H9 (cell line): ENCODE measurements around the gene ANXA10. TPM values are rescaled to one million over a fixed set of nuclear protein-coding genes. Genes with fewer than 3 reads are reported as not detected.

ENCODE experiments used
- DNase-seq: peaks from one replicate; pipeline ENCODE4 v3.0.0-alpha.2; 2017
- H2AFZ ChIP-seq: one replicate; pipeline ENCODE4 v1.6.1; 2013; ENCODE audit warnings: mild to moderate bottlenecking, low read length, control low read depth, moderate library complexity
- H2AK5ac ChIP-seq: 2 replicates; pipeline ENCODE4 v1.6.1; 2013; ENCODE audit warnings: low read length, control low read depth, mixed read lengths; ENCODE audit not compliant: insufficient read length
- H2BK120ac ChIP-seq: one replicate; pipeline ENCODE4 v1.6.1; 2013; ENCODE audit warnings: low read depth, mild to moderate bottlenecking, low read length, control low read depth, inconsistent platforms; ENCODE audit not compliant: poor library complexity, severe bottlenecking
- H2BK12ac ChIP-seq: 2 replicates; pipeline ENCODE4 v1.6.1; 2013; ENCODE audit warnings: low read length, control low read depth, mixed read lengths, low read depth; ENCODE audit not compliant: insufficient read length
- H2BK15ac ChIP-seq: 2 replicates; pipeline ENCODE4 v1.6.1; 2013; ENCODE audit warnings: low read depth, low read length, control low read depth
- H2BK20ac ChIP-seq: one replicate; pipeline ENCODE4 v1.6.1; 2013; ENCODE audit warnings: low read depth, mild to moderate bottlenecking, low read length, control low read depth, inconsistent platforms; ENCODE audit not compliant: poor library complexity, severe bottlenecking
- H2BK5ac ChIP-seq: 2 replicates; pipeline ENCODE4 v1.6.1; 2013; ENCODE audit warnings: low read length, control low read depth, mixed read lengths; ENCODE audit not compliant: insufficient read length
- H3K14ac ChIP-seq: 2 replicates; pipeline ENCODE4 v1.6.1; 2013; ENCODE audit warnings: low read length, control low read depth; ENCODE audit not compliant: insufficient read depth
- H3K18ac ChIP-seq: 2 replicates; pipeline ENCODE4 v1.6.1; 2013; ENCODE audit warnings: low read depth, mild to moderate bottlenecking, mixed read lengths, low read length, control low read depth; ENCODE audit not compliant: insufficient read length
- H3K23ac ChIP-seq: 2 replicates; pipeline ENCODE4 v1.6.1; 2013; ENCODE audit warnings: low read length, control low read depth, mixed read lengths, low read depth; ENCODE audit not compliant: insufficient read length
- H3K23me2 ChIP-seq: 2 replicates; pipeline ENCODE4 v1.6.1; 2013; ENCODE audit warnings: low read depth, mild to moderate bottlenecking, mixed read lengths, low read length, control low read depth; ENCODE audit not compliant: insufficient read length, poor library complexity, severe bottlenecking
- H3K27ac ChIP-seq: 2 replicates; pipeline ENCODE4 v1.5.1; 2013; ENCODE audit warnings: low read length, control low read depth, mixed read lengths, low read depth; ENCODE audit not compliant: insufficient read length
- H3K27me3 ChIP-seq: 2 replicates; pipeline ENCODE4 v1.6.1; 2013; ENCODE audit warnings: low read length, control low read depth, inconsistent platforms; ENCODE audit not compliant: insufficient read depth
- H3K4ac ChIP-seq: 2 replicates; pipeline ENCODE4 v1.6.1; 2013; ENCODE audit warnings: low read depth, mild to moderate bottlenecking, control low read depth, inconsistent platforms, low read length, moderate library complexity
- H3K4me1 ChIP-seq: 2 replicates; pipeline ENCODE4 v1.6.1; 2013; ENCODE audit warnings: low read length, control low read depth, inconsistent platforms; ENCODE audit not compliant: insufficient read depth
- H3K4me2 ChIP-seq: 2 replicates; pipeline ENCODE4 v1.6.1; 2013; ENCODE audit warnings: low read length, control low read depth, mixed read lengths; ENCODE audit not compliant: insufficient read length, insufficient read depth
- H3K56ac ChIP-seq: 2 replicates; pipeline ENCODE4 v1.6.1; 2013; ENCODE audit warnings: low read depth, mild to moderate bottlenecking, mixed read lengths, low read length, control low read depth; ENCODE audit not compliant: insufficient read length
- H3K79me1 ChIP-seq: 2 replicates; pipeline ENCODE4 v1.6.1; 2013; ENCODE audit warnings: low read depth, mild to moderate bottlenecking, moderate library complexity, low read length, control low read depth, inconsistent platforms; ENCODE audit not compliant: insufficient read depth, poor library complexity, severe bottlenecking
- H3K79me2 ChIP-seq: 2 replicates; pipeline ENCODE4 v1.6.1; 2013; ENCODE audit warnings: low read length, control low read depth, inconsistent platforms; ENCODE audit not compliant: insufficient read depth
- H3K9ac ChIP-seq: 2 replicates; pipeline ENCODE4 v1.6.1; 2013; ENCODE audit warnings: low read length, control low read depth, mixed read lengths; ENCODE audit not compliant: insufficient read length; ENCODE audit errors: extremely low read depth
- H3K9me3 ChIP-seq: one replicate; pipeline ENCODE4 v1.6.1; 2013; ENCODE audit warnings: low read depth, low read length, inconsistent platforms; ENCODE audit not compliant: control insufficient read depth
- H3T11ph ChIP-seq: one replicate; pipeline ENCODE4 v1.6.1; 2013; ENCODE audit warnings: mild to moderate bottlenecking, low read length, control low read depth, inconsistent platforms
- H4K20me1 ChIP-seq: one replicate; pipeline ENCODE4 v1.6.1; 2013; ENCODE audit not compliant: control insufficient read depth, insufficient read length, insufficient read depth
- H4K5ac ChIP-seq: 2 replicates; pipeline ENCODE4 v1.6.1; 2013; ENCODE audit warnings: low read depth, mild to moderate bottlenecking, mixed read lengths, low read length, control low read depth; ENCODE audit not compliant: insufficient read length
- H4K8ac ChIP-seq: replicated peaks from 2 replicates; pipeline ENCODE4 v1.6.1; 2013; ENCODE audit warnings: low read length, control low read depth, mixed read lengths, low read depth; ENCODE audit not compliant: insufficient read length
- H4K91ac ChIP-seq: 2 replicates; pipeline ENCODE4 v1.6.1; 2013; ENCODE audit warnings: low read depth, mild to moderate bottlenecking, moderate library complexity, mixed read lengths, low read length, control low read depth; ENCODE audit not compliant: insufficient read length
- H3K27ac Mint-ChIP-seq, 3 experiments: 2 replicates in 2 of 3; 3 replicates in 1 of 3; pipeline ENCODE4 v1.8.0; 2020 to 2021; ENCODE audit warnings: mixed read lengths in 3 of 3, mild to moderate bottlenecking in 1 of 3, moderate library complexity in 1 of 3
- H3K27me3 Mint-ChIP-seq: 2 replicates; pipeline ENCODE4 v1.8.0; 2021; ENCODE audit warnings: low read depth, mild to moderate bottlenecking, moderate library complexity, mixed read lengths
- H3K36me3 Mint-ChIP-seq, 3 experiments: 2 replicates in 2 of 3; 3 replicates in 1 of 3; pipeline ENCODE4 v1.8.0; 2020 to 2021; ENCODE audit warnings: low read depth in 3 of 3, mixed read lengths in 3 of 3; ENCODE audit not compliant: insufficient read depth in 1 of 3
- H3K4me1 Mint-ChIP-seq, 2 experiments: 2 replicates each; pipeline ENCODE4 v1.8.0; 2020; ENCODE audit warnings: mixed read lengths in 2 of 2
- H3K4me3 Mint-ChIP-seq, 2 experiments: 2 replicates in 1 of 2; 3 replicates in 1 of 2; pipeline ENCODE4 v1.8.0; 2020 to 2021; ENCODE audit warnings: mild to moderate bottlenecking in 2 of 2, mixed read lengths in 2 of 2, moderate library complexity in 1 of 2
- H3K9me3 Mint-ChIP-seq, 2 experiments: 2 replicates in 1 of 2; 3 replicates in 1 of 2; pipeline ENCODE4 v1.8.0; 2020; ENCODE audit warnings: mild to moderate bottlenecking in 2 of 2, mixed read lengths in 2 of 2, moderate library complexity in 1 of 2
- WGBS: extraction: QIAGEN DNeasy Blood & Tissue Kit; methylation state at CpG from one replicate; pipeline ENCODE4 v1.1.7; 2013; ENCODE audit warnings: missing lambda C conversion rate, low lambda C conversion rate, mixed read lengths; ENCODE audit not compliant: insufficient read length; ENCODE audit errors: extremely low coverage; 5-methylcytosine and 5-hydroxymethylcytosine counted together
- total RNA-seq: library from RNA; stranded (reverse); gene quantifications from 2 replicates; pipeline ENCODE4 v1.2.1, GENCODE V29; 2021
- TF ChIP-seq, protein P1 (sequence below): fragments of 200-600 bp; sonication (generic); conservative IDR thresholded peaks from 3 replicates; pipeline ENCODE4 v1.8.0; 2021; ENCODE audit warnings: antibody characterized with exemption, mild to moderate bottlenecking

ANXA10 gene
- total RNA-seq, 1 experiment from 2014 or later, result not detected

DNA sequence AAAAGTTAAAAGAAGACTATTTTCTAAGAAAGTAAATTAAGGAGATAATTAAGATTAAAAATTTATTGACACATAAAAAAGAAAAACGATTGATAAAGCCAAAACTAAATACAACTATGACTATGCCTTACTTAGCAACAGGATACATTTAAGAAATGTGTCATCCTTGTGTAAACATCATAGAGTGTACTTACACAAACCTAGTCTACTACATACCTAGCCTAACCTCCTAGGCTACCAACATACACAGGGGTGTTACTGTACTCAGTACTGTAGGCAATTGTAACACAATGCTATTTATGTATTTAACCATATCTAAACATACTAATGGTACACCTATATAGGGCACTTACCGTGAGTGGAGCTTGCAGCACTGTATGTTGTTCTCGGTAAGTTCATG lies 108.3 kb downstream of the ANXA10 start:
- H2AFZ ChIP-seq, result no peak overlapping the region
- no peak overlapping the region for H2BK12ac ChIP-seq
- no peak overlapping the region for H2AK5ac ChIP-seq
- no peak overlapping the region for H3K27ac ChIP-seq
- H3K4me2 ChIP-seq, result no peak overlapping the region
- WGBS, result no CpG with 5 or more reads among the region's 3 CpGs
- no peaks in the 10 kb centered on the region for H3K79me2 ChIP-seq
- H3K27ac Mint-ChIP-seq, result no peak overlapping the region
- no peaks in the 10 kb centered on the region; the same call in none of the 2 replicates for H3K27me3 Mint-ChIP-seq
- no peak overlapping the region for H3K4me3 Mint-ChIP-seq
- H3T11ph ChIP-seq, result no peak overlapping the region
- H3K9me3 Mint-ChIP-seq, result peaks cover 53 to 60% of the 10 kb centered on the region in 2 experiments
- H2BK15ac ChIP-seq, result no peak overlapping the region
- no peak overlapping the region for H2BK5ac ChIP-seq
- no peak overlapping the region for H4K5ac ChIP-seq
- H3K79me1 ChIP-seq, result no peaks in the 10 kb centered on the region
- no peak overlapping the region for H2BK120ac ChIP-seq
- no peak for DNase-seq
- no peak overlapping the region for H3K56ac ChIP-seq
- TF ChIP-seq, protein P1, sequence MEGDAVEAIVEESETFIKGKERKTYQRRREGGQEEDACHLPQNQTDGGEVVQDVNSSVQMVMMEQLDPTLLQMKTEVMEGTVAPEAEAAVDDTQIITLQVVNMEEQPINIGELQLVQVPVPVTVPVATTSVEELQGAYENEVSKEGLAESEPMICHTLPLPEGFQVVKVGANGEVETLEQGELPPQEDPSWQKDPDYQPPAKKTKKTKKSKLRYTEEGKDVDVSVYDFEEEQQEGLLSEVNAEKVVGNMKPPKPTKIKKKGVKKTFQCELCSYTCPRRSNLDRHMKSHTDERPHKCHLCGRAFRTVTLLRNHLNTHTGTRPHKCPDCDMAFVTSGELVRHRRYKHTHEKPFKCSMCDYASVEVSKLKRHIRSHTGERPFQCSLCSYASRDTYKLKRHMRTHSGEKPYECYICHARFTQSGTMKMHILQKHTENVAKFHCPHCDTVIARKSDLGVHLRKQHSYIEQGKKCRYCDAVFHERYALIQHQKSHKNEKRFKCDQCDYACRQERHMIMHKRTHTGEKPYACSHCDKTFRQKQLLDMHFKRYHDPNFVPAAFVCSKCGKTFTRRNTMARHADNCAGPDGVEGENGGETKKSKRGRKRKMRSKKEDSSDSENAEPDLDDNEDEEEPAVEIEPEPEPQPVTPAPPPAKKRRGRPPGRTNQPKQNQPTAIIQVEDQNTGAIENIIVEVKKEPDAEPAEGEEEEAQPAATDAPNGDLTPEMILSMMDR, result no peak
- no peak overlapping the region for H3K9ac ChIP-seq
- H3K23ac ChIP-seq, result no peak overlapping the region
- peaks cover 13 to 54% (median 27%) of the 10 kb centered on the region in 3 experiments for H3K36me3 Mint-ChIP-seq
- no peaks in the 10 kb centered on the region for H4K20me1 ChIP-seq
- no peak overlapping the region for H3K18ac ChIP-seq
- no peak overlapping the region for H3K4ac ChIP-seq
- H3K27me3 ChIP-seq, result no peaks in the 10 kb centered on the region
- no peaks in the 10 kb centered on the region for H3K4me1 Mint-ChIP-seq
- H3K14ac ChIP-seq, result no peak overlapping the region
- H3K23me2 ChIP-seq, result no peaks in the 10 kb centered on the region
- no peak overlapping the region for H2BK20ac ChIP-seq
- H3K9me3 ChIP-seq, result peaks cover 11% of the 10 kb centered on the region
- no peak overlapping the region for H4K8ac ChIP-seq
- no peak overlapping the region for H4K91ac ChIP-seq
- no peaks in the 10 kb centered on the region for H3K4me1 ChIP-seq
